Neural cell (in vitro differentiated cells): ENCODE data around the gene KLHL28. TPM values are rescaled to one million over a fixed set of nuclear protein-coding genes. Genes with fewer than 3 reads are reported as not detected.
A peak's percentile ranks its signal among the peaks of the same experiment; 100 is the strongest.

Experiments
- H2AFZ ChIP-seq: fragments of 200-600, 300-800 bp; sonication (generic), shearing (Covaris generic); 2 replicates; pipeline ENCODE4 v1.6.0; 2014; ENCODE audit warnings: low read depth, mild to moderate bottlenecking, antibody characterized with exemption, low read length, moderate library complexity
- H3F3A ChIP-seq: fragments of 200-600 bp; shearing (Covaris generic); 2 replicates; pipeline ENCODE4 v1.6.1; 2016; ENCODE audit warnings: mild to moderate bottlenecking, moderate library complexity, mixed read lengths, antibody characterized with exemption, low read length; ENCODE audit not compliant: insufficient read depth, poor library complexity, severe bottlenecking
- H3K27ac ChIP-seq: fragments of 200-600, 300-800 bp; sonication (generic), shearing (Covaris generic); 2 replicates; pipeline ENCODE4 v1.5.1; 2014; ENCODE audit warnings: mild to moderate bottlenecking, low read length, moderate library complexity
- H3K27me3 ChIP-seq: fragments of 300-800, 200-600 bp; sonication (generic), shearing (Covaris generic); 2 replicates; pipeline ENCODE4 v1.6.0; 2014; ENCODE audit warnings: mild to moderate bottlenecking, low read depth, low read length, moderate library complexity; ENCODE audit not compliant: insufficient read depth
- H3K36me3 ChIP-seq: fragments of 300-800, 200-600 bp; sonication (generic), shearing (Covaris generic); 2 replicates; pipeline ENCODE4 v1.5.1; 2014; ENCODE audit warnings: mild to moderate bottlenecking, antibody characterized with exemption, low read length, moderate library complexity; ENCODE audit not compliant: insufficient read depth
- H3K4me2 ChIP-seq: fragments of 300-800, 200-600 bp; sonication (generic), shearing (Covaris generic); 2 replicates; pipeline ENCODE4 v1.6.0; 2014; ENCODE audit warnings: mild to moderate bottlenecking, low read length
- H3K4me3 ChIP-seq: fragments of 300-800, 200-600 bp; sonication (generic), shearing (Covaris generic); 2 replicates; pipeline ENCODE4 v1.5.1; 2014; ENCODE audit warnings: mild to moderate bottlenecking, low read length, moderate library complexity
- H3K79me2 ChIP-seq: fragments of 200-600 bp; shearing (Covaris generic); replicated peaks from 2 replicates; pipeline ENCODE4 v1.6.0; 2014; ENCODE audit warnings: mild to moderate bottlenecking, low read length, moderate library complexity; ENCODE audit not compliant: insufficient read depth
- H3K9ac ChIP-seq: fragments of 300-800, 200-600 bp; sonication (generic), shearing (Covaris generic); 2 replicates; pipeline ENCODE4 v1.6.1; 2016; ENCODE audit warnings: mild to moderate bottlenecking, low read length, mixed read lengths
- H3K9me2 ChIP-seq: fragments of 200-600 bp; shearing (Covaris generic); 2 replicates; pipeline ENCODE4 v1.6.1; 2016; ENCODE audit warnings: mild to moderate bottlenecking, low read length, mixed read lengths; ENCODE audit not compliant: insufficient read depth
- H3K9me3 ChIP-seq: fragments of 200-600, 300-800 bp; sonication (generic), shearing (Covaris generic); 2 replicates; pipeline ENCODE4 v1.6.1; 2016; ENCODE audit warnings: mild to moderate bottlenecking, mixed run types, low read length, moderate library complexity, mixed read lengths
- H4K20me1 ChIP-seq: fragments of 200-600 bp; shearing (Covaris generic); 2 replicates; pipeline ENCODE4 v1.6.1; 2016; ENCODE audit warnings: mild to moderate bottlenecking, mixed run types; ENCODE audit not compliant: insufficient read depth
- CTCF ChIP-seq: fragments of 450-650 bp; IDR thresholded peaks from 2 replicates; pipeline ENCODE4 v1.5.1; 2014; ENCODE audit warnings: antibody characterized with exemption, mild to moderate bottlenecking, moderate library complexity; ENCODE audit not compliant: poor library complexity, severe bottlenecking
- EP300 ChIP-seq: fragments of 450-650 bp; conservative IDR thresholded peaks from 2 replicates; pipeline ENCODE4 v1.6.1; 2014; ENCODE audit warnings: antibody characterized with exemption, mild to moderate bottlenecking, moderate library complexity; ENCODE audit not compliant: poor library complexity, severe bottlenecking
- EZH2 ChIP-seq: fragments of 200-600, 300-800 bp; shearing (Covaris generic), sonication (generic); IDR thresholded peaks from 2 replicates; pipeline ENCODE4 v1.6.1; 2014; ENCODE audit warnings: antibody characterized with exemption, low read length, borderline replicate concordance, mild to moderate bottlenecking; ENCODE audit not compliant: insufficient read depth, poor library complexity, severe bottlenecking
- MXI1 ChIP-seq: fragments of 450-650 bp; conservative IDR thresholded peaks from 2 replicates; pipeline ENCODE4 v1.6.1; 2014; ENCODE audit warnings: antibody characterized with exemption, mild to moderate bottlenecking; ENCODE audit not compliant: poor library complexity, severe bottlenecking
- POLR2AphosphoS5 ChIP-seq: IDR thresholded peaks from 2 replicates; pipeline ENCODE4 v1.6.1; 2012
- REST ChIP-seq: IDR thresholded peaks from 2 replicates; pipeline ENCODE4 v1.6.1; 2012; ENCODE audit warnings: borderline replicate concordance
- SMC3 ChIP-seq: fragments of 450-650 bp; conservative IDR thresholded peaks from 2 replicates; pipeline ENCODE4 v1.6.1; 2014; ENCODE audit warnings: antibody characterized with exemption, mild to moderate bottlenecking, moderate library complexity; ENCODE audit not compliant: poor library complexity
- TAF1 ChIP-seq: IDR thresholded peaks from 2 replicates; pipeline ENCODE4 v1.6.1; 2012; ENCODE audit warnings: low read depth
- polyA minus RNA-seq: library from RNA; depleted of rRNA, polyadenylated mRNA; stranded (reverse); fragments of >200 nt; gene quantifications from 2 replicates; pipeline ENCODE4 v1.2.3, GENCODE V29; 2014
- polyA plus RNA-seq: library from polyadenylated mRNA; depleted of rRNA; stranded (reverse); fragments of >200 nt; gene quantifications from 2 replicates; pipeline ENCODE4 v1.2.3, GENCODE V29; 2014

Gene KLHL28
- polyA plus RNA-seq: 16.1 and 17.4 TPM in 2 replicates
- 56.2 and 65.4 TPM in 2 replicates for polyA minus RNA-seq

GRCh38 chr14:44961554-44962333 is at the start of gene KLHL28, which contains the start of gene TOGARAM1:
Gene KLHL28 (minus strand): TSS chr14:44961947. CDS start chr14:44945928, 16,019 bp downstream.
Gene TOGARAM1 (plus strand): TSS chr14:44962190. CDS start chr14:44962422, 232 bp downstream.
- Histone ChIP-seq H3K36me3 (no peaks in the 10 kb centered on the region), H3K9ac (peak within 1 kb of the TSS; percentile 89), H3K79me2 (peaks cover 81% of the 10 kb centered on the region), H3F3A (peaks cover 7% of the 10 kb centered on the region), H3K27me3 (no peaks in the 10 kb centered on the region), H3K27ac (peak within 1 kb of the TSS; percentile 95), H2AFZ (peak within 1 kb of the TSS; percentile 89), H3K9me2 (no peaks in the 10 kb centered on the region), H3K4me2 (peak within 1 kb of the TSS; percentile 85), H4K20me1 (peaks cover 3% of the 10 kb centered on the region), H3K9me3 (no peaks in the 10 kb centered on the region), H3K4me3 (peak within 1 kb of the TSS; percentile 85)
- peak; percentile 83 for TF ChIP-seq TAF1
- TF ChIP-seq POLR2AphosphoS5: peak; percentile 95
- peak; percentile 89 for TF ChIP-seq MXI1
- peak; percentile 86 for TF ChIP-seq EP300
- TF ChIP-seq CTCF: no peak
- no peak for TF ChIP-seq EZH2
- TF ChIP-seq REST: peak; percentile 38
- peak; percentile 31 for TF ChIP-seq SMC3

GRCh38 chr14:45003924-45004323 is 42.2 kb upstream of the KLHL28 start:
- H3K27me3 ChIP-seq: no peaks in the 10 kb centered on the region
- H3K9me3 ChIP-seq: no peaks in the 10 kb centered on the region
- no peak for TF ChIP-seq CTCF
- no peak for TF ChIP-seq POLR2AphosphoS5
- no peak overlapping the region for H3K27ac ChIP-seq
- no peak overlapping the region for H3K4me3 ChIP-seq
- H3K9ac ChIP-seq: no peak overlapping the region
- H3F3A ChIP-seq: no peaks in the 10 kb centered on the region
- no peaks in the 10 kb centered on the region for H3K9me2 ChIP-seq
- no peaks in the 10 kb centered on the region for H3K79me2 ChIP-seq
- no peaks in the 10 kb centered on the region for H4K20me1 ChIP-seq
- H3K36me3 ChIP-seq: no peaks in the 10 kb centered on the region
- no peak overlapping the region for H2AFZ ChIP-seq
- no peak overlapping the region for H3K4me2 ChIP-seq
